HEK293T (cell line): ENCODE results near the gene CAPN13.

ENCODE experiments used
- CTCF ChIA-PET: fragments of 350-600 bp; formaldehyde crosslinking; extraction: SDS; loops from one replicate; lab custom pipeline; 2021; ENCODE audit warnings: antibody characterized with exemption, inconsistent platforms; lab: Yijun Ruan, JAX
- POLR2A ChIA-PET: fragments of 350-600 bp; formaldehyde crosslinking; extraction: SDS; loops from one replicate; lab custom pipeline; 2020; ENCODE audit warnings: antibody characterized with exemption, inconsistent platforms; lab: Yijun Ruan, JAX
- DNase-seq: peaks from one replicate; pipeline ENCODE4 v3.0.0; 2012; ENCODE audit warnings: mixed read lengths; ENCODE audit errors: extremely low spot score
- ARNT ChIP-seq: fragments of 450-650 bp; IDR thresholded peaks from 2 replicates; pipeline ENCODE4 v1.6.1; 2017; ENCODE audit warnings: mild to moderate bottlenecking
- BHLHE40 ChIP-seq: fragments of 450-650 bp; IDR thresholded peaks from 2 replicates; pipeline ENCODE4 v1.6.1; 2016; ENCODE audit warnings: mild to moderate bottlenecking, moderate library complexity, borderline replicate concordance
- CTBP1 ChIP-seq: fragments of 450-650 bp; IDR thresholded peaks from 2 replicates; pipeline ENCODE4 v1.6.1; 2016; ENCODE audit warnings: borderline replicate concordance
- ELF4 ChIP-seq: fragments of 450-650 bp; IDR thresholded peaks from 2 replicates; pipeline ENCODE4 v1.6.1; 2017; ENCODE audit warnings: antibody characterized with exemption
- FOXA1 ChIP-seq: fragments of 450-650 bp; IDR thresholded peaks from 2 replicates; pipeline ENCODE4 v1.6.1; 2016; ENCODE audit warnings: mild to moderate bottlenecking
- FOXK2 ChIP-seq: fragments of 450-650 bp; IDR thresholded peaks from 2 replicates; pipeline ENCODE4 v1.6.1; 2016; ENCODE audit warnings: mild to moderate bottlenecking
- FOXM1 ChIP-seq: fragments of 450-650 bp; IDR thresholded peaks from 2 replicates; pipeline ENCODE4 v1.6.1; 2017; ENCODE audit warnings: mild to moderate bottlenecking, borderline replicate concordance
- HDGF ChIP-seq: fragments of 450-650 bp; IDR thresholded peaks from 2 replicates; pipeline ENCODE4 v1.6.1; 2017; ENCODE audit warnings: antibody characterized with exemption, borderline replicate concordance
- L3MBTL2 ChIP-seq: fragments of 450-650 bp; conservative IDR thresholded peaks from 2 replicates; pipeline ENCODE4 v1.6.1; 2016; ENCODE audit warnings: mild to moderate bottlenecking
- LEF1 ChIP-seq: fragments of 450-650 bp; IDR thresholded peaks from 2 replicates; pipeline ENCODE4 v1.6.1; 2017; ENCODE audit warnings: mild to moderate bottlenecking, borderline replicate concordance
- NFRKB ChIP-seq: fragments of 450-650 bp; IDR thresholded peaks from 2 replicates; pipeline ENCODE4 v1.6.1; 2016; ENCODE audit warnings: mild to moderate bottlenecking, moderate library complexity
- PKNOX1 ChIP-seq: fragments of 450-650 bp; IDR thresholded peaks from 2 replicates; pipeline ENCODE4 v1.6.1; 2016
- SP1 ChIP-seq: fragments of 450-650 bp; IDR thresholded peaks from 2 replicates; pipeline ENCODE4 v1.6.1; 2017
- SUZ12 ChIP-seq: fragments of 450-650 bp; IDR thresholded peaks from 2 replicates; pipeline ENCODE4 v1.6.1; 2016; ENCODE audit warnings: mild to moderate bottlenecking
- TARDBP ChIP-seq: fragments of 450-650 bp; IDR thresholded peaks from 2 replicates; pipeline ENCODE4 v1.6.1; 2016
- ZNF384 ChIP-seq: fragments of 450-650 bp; IDR thresholded peaks from 2 replicates; pipeline ENCODE4 v1.6.1; 2016

Gene CAPN13

DNA sequence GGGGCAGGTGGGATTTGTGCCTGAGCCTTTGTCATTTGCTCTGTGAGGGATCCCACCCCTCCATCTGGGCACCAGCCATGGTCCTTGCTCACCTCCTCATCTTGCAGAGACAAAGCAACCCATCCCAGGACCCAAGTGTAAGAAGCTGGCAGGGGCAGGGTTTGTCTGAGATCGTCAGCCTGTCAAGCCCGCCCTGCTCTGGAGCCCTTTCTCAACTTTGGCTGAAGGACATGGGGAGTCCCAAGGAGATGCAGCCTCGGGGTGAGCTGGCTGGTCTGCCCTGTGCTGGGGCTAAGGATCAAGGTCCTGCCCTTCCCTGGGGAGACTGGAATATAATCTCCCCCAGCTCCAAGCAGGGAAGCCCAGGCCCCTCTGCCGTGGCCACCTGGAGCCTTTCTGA is 86.0 kb downstream of the CAPN13 start:
- ChIA-PET CTCF (interaction anchor here (0.7 kb wide), 2 partner anchors 10 to 144 kb away, joined by 3 to 4 read pairs; no protein-coding TSS in a partner anchor), POLR2A (no interaction called here)
- no peak for DNase-seq
- TF ChIP-seq PKNOX1 (no peak), HDGF (no peak), NFRKB (no peak), SUZ12 (no peak), L3MBTL2 (no peak), ARNT (no peak), CTBP1 (no peak), SP1 (no peak), FOXK2 (no peak), ZNF384 (no peak), TARDBP (no peak), FOXA1 (no peak), FOXM1 (no peak), BHLHE40 (no peak), ELF4 (no peak), LEF1 (no peak)

- CTCF ChIA-PET: interaction anchor here (0.6 kb wide), 1 partner anchor 606 kb away, joined by 4 read pairs; no protein-coding TSS in a partner anchor
- POLR2A ChIA-PET: no interaction called here
- TF ChIP-seq SUZ12 (no peak), PKNOX1 (no peak), L3MBTL2 (no peak), SP1 (no peak), FOXM1 (no peak), ARNT (no peak), CTBP1 (no peak), ELF4 (no peak), BHLHE40 (no peak)
- DNase-seq: no peak
Observed at GRCh38 chr2:30717081-30717650, 90.1 kb downstream of the CAPN13 start.

DNA sequence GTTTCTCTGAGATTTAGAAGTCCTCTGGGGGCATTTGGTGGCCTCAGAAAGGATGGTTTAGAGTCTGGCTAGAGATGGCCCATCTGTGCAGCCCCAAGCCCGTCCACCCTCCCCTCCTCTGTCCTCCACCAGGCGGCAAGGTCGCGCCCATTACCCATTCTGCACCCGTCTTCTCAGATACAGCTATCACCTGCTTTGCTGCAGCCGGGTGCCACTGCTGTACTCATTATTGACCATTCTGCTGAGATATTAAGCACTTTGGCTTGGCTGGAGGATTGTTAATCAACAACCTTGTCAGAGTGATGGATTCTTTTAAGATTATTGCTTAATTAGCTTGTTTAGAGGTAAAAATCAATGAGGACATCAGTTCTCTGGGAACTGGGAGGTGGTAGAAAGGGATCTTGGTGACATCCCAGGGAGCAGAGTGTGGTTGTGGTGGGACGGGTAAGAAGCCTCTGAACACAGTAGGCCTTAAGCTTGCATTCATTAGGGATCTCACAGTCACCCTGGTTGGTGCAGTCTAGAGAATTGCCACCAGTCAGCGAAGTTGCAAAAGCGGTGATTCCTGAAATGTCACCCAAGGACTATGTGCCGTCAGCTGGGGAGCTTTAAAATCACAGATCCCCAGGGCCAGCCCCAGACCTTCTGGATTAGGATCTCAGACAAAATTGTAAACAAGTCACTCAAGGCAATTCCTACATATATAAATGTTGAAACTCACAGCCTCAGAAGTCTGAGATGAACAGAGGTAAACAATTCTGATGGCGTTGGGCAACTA is 90.9 kb downstream of the CAPN13 start:
- TF ChIP-seq FOXK2 (no peak), HDGF (no peak), PKNOX1 (no peak), BHLHE40 (no peak), ELF4 (no peak), FOXA1 (no peak), CTBP1 (no peak), FOXM1 (no peak), ARNT (no peak), TARDBP (no peak), NFRKB (no peak), LEF1 (no peak), L3MBTL2 (no peak), SUZ12 (no peak), SP1 (no peak), ZNF384 (no peak)
- no peak for DNase-seq
- ChIA-PET POLR2A (no interaction called here), CTCF (interaction anchor here (1.1 kb wide), 1 partner anchor 454 kb away, joined by 5 read pairs; no protein-coding TSS in a partner anchor)

DNA sequence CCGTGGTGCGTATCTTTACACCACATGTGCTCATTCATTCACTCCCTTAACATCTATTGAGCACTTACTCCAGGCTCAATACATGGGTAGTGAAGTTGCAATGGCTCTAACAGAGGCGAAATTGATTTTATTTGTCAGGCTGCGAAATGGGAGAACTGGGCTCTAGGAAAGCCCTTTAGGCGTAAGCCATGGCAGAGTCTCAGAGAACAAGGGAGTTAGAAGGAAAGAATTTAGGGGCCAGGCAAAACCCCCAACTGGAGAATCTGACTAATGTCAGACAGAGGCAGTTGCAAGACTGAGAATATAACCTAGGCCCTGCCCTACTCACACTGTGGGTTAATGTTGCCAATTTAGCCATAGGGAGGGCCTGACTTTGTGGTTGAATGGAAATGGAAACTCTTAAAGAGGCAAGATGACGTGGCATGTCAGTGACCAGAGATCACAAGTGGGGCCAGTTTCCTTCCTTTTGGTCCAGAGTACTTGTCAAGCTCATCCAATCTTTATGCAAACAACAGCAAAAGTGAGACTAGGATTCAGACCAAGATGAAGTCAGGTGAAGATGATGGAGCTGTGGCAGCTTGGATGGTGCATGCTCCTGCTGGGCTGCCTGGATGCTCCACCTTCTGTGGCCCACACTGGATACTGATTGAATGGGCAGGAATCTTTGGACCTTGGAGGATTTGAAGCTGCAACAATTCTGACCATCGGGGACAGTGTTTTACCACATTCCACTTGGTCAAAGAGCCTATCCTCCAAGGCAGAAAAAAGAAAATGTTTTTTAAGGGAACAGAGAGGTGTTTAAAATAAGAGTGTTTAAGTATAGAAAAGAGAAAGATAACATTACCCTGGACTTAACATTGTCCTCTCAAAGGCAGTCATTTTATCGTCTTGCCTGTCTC is 92.2 kb downstream of the CAPN13 start:
- no peak for DNase-seq
- TF ChIP-seq FOXM1 (no peak), PKNOX1 (no peak), HDGF (no peak), FOXA1 (no peak), ELF4 (no peak), SP1 (no peak), LEF1 (no peak)
- ChIA-PET CTCF (interaction anchor here (0.6 to 1.8 kb wide), 7 partner anchors 144 to 1064 kb away, joined by 3 to 8 read pairs (median 3); no protein-coding TSS in a partner anchor), POLR2A (interaction anchor here (0.7 kb wide), 1 partner anchor 630 kb away, joined by 5 read pairs; no protein-coding TSS in a partner anchor)

- ChIA-PET POLR2A (no interaction called here), CTCF (interaction anchor here (0.6 to 1.8 kb wide), 4 partner anchors 147 to 510 kb away, joined by 3 to 6 read pairs (median 3); no protein-coding TSS in a partner anchor)
- no peak for DNase-seq
- TF ChIP-seq TARDBP (no peak), L3MBTL2 (no peak), ARNT (no peak), ELF4 (no peak), FOXK2 (no peak), CTBP1 (no peak), SUZ12 (no peak), FOXM1 (no peak), NFRKB (no peak), LEF1 (no peak), FOXA1 (no peak), SP1 (no peak)
Observed at GRCh38 chr2:30713698-30714097, 93.5 kb downstream of the CAPN13 start.
